ENCODE measurements around the gene USP13. TPM values are rescaled to one million over a fixed set of nuclear protein-coding genes. Genes with fewer than 3 reads are reported as not detected.

The USP13 gene
- total and polyA plus RNA-seq, 2 experiments from 2014 or later = 6.0 to 8.2 TPM

GRCh38 chr3:179811321-179812095 is 158.7 kb downstream of the USP13 start:
- in situ Hi-C loops (cut with MboI) = no loop called here
- Histone ChIP-seq H3K27me3 (replicated peaks; ENCODE audit: insufficient read depth) (no peaks in the 10 kb centered on the region), H3K4me1 (ENCODE audit: insufficient read depth) (peaks cover 17% of the 10 kb centered on the region; the same call in 1 of the 2 replicates), H4K20me1 (ENCODE audit: insufficient read depth) (no peaks in the 10 kb centered on the region), H3K4me2 (ENCODE audit: unreplicated experiment) (peak overlapping the region; percentile 68), H3K9me2 (ENCODE audit: insufficient read depth) (no peaks in the 10 kb centered on the region), H3K9me3 (ENCODE audit: low read depth) (no peaks in the 10 kb centered on the region), H3K27ac (peak overlapping the region; percentile 95), H3K79me2 (ENCODE audit: insufficient read depth) (no peaks in the 10 kb centered on the region), H3F3A (ENCODE audit: insufficient read depth) (peaks cover 21% of the 10 kb centered on the region), H2AFZ (peak overlapping the region; percentile 88), H3K36me3 (ENCODE audit: low read depth) (no peaks in the 10 kb centered on the region), H3K4me3 (peak overlapping the region; percentile 55), H3K9ac (peak overlapping the region; percentile 79)
- TF ChIP-seq EZH2 (IDR thresholded peaks at IDR 0.05; ENCODE audit: insufficient read depth, poor library complexity, severe bottlenecking) (no peak), EZH2phosphoT487 (IDR thresholded peaks at IDR 0.05; ENCODE audit: insufficient read depth, low read depth) (no peak)
- peak; percentile 90 for DNase-seq
- 10 to 14% methylated on average over 9 of the region's 9 CpGs for WGBS, 2 experiments (ENCODE audit: low coverage in 1 of 2, low lambda C conversion rate in 2 of 2, missing lambda C conversion rate in 2 of 2)

- H3K27me3 ChIP-seq (replicated peaks; ENCODE audit: insufficient read depth) = no peaks in the 10 kb centered on the region
- H3K9me2 ChIP-seq (ENCODE audit: insufficient read depth) = no peaks in the 10 kb centered on the region
- no peak for DNase-seq
- peak overlapping the region; percentile 55 for H3K4me3 ChIP-seq
- H3K36me3 ChIP-seq (ENCODE audit: low read depth) = no peaks in the 10 kb centered on the region
- peaks cover 17% of the 10 kb centered on the region; the same call in 1 of the 2 replicates for H3K4me1 ChIP-seq (ENCODE audit: insufficient read depth)
- no peaks in the 10 kb centered on the region for H3K9me3 ChIP-seq (ENCODE audit: low read depth)
- peak overlapping the region; percentile 88 for H2AFZ ChIP-seq
- H3F3A ChIP-seq (ENCODE audit: insufficient read depth) = peaks cover 21% of the 10 kb centered on the region
- H3K79me2 ChIP-seq (ENCODE audit: insufficient read depth) = no peaks in the 10 kb centered on the region
- in situ Hi-C loops (cut with MboI) = no loop called here
- WGBS, 2 experiments (ENCODE audit: low coverage in 1 of 2, low lambda C conversion rate in 2 of 2, missing lambda C conversion rate in 2 of 2) = 77 to 85% methylated on average over 3 of the region's 3 CpGs
- H3K4me2 ChIP-seq (ENCODE audit: unreplicated experiment) = peak overlapping the region; percentile 68
- H3K27ac ChIP-seq = peak overlapping the region; percentile 95
- H4K20me1 ChIP-seq (ENCODE audit: insufficient read depth) = no peaks in the 10 kb centered on the region
- TF ChIP-seq EZH2 (IDR thresholded peaks at IDR 0.05; ENCODE audit: insufficient read depth, poor library complexity, severe bottlenecking) (no peak), EZH2phosphoT487 (IDR thresholded peaks at IDR 0.05; ENCODE audit: insufficient read depth, low read depth) (no peak)
- H3K9ac ChIP-seq = peak overlapping the region; percentile 79
Observed at GRCh38 chr3:179812096-179812382, 159.2 kb downstream of the USP13 start.

GRCh38 chr3:179819379-179819778 is 166.5 kb downstream of the USP13 start:
- H2AFZ ChIP-seq = no peak overlapping the region
- H3K36me3 ChIP-seq (ENCODE audit: low read depth) = no peaks in the 10 kb centered on the region
- no peaks in the 10 kb centered on the region for H3K9me3 ChIP-seq (ENCODE audit: low read depth)
- no peak overlapping the region for H3K4me3 ChIP-seq
- no peak overlapping the region for H3K9ac ChIP-seq
- TF ChIP-seq EZH2 (IDR thresholded peaks at IDR 0.05; ENCODE audit: insufficient read depth, poor library complexity, severe bottlenecking) (no peak), EZH2phosphoT487 (IDR thresholded peaks at IDR 0.05; ENCODE audit: insufficient read depth, low read depth) (no peak)
- H3K27ac ChIP-seq = no peak overlapping the region
- H3K4me2 ChIP-seq (ENCODE audit: unreplicated experiment) = no peak overlapping the region
- 20 to 23% methylated on average over 3 of the region's 3 CpGs for WGBS, 2 experiments (ENCODE audit: low coverage in 1 of 2, low lambda C conversion rate in 2 of 2, missing lambda C conversion rate in 2 of 2)
- no peak for DNase-seq
- H3K79me2 ChIP-seq (ENCODE audit: insufficient read depth) = no peaks in the 10 kb centered on the region
- H3K4me1 ChIP-seq (ENCODE audit: insufficient read depth) = no peaks in the 10 kb centered on the region
- H3K27me3 ChIP-seq (replicated peaks; ENCODE audit: insufficient read depth) = peaks cover 17% of the 10 kb centered on the region; the same call in 1 of the 2 replicates
- in situ Hi-C loops (cut with MboI) = no loop called here
- no peaks in the 10 kb centered on the region for H4K20me1 ChIP-seq (ENCODE audit: insufficient read depth)
- no peaks in the 10 kb centered on the region for H3K9me2 ChIP-seq (ENCODE audit: insufficient read depth)
- no peaks in the 10 kb centered on the region for H3F3A ChIP-seq (ENCODE audit: insufficient read depth)

- Histone ChIP-seq H3K9ac (no peak overlapping the region), H3K4me1 (ENCODE audit: insufficient read depth) (no peaks in the 10 kb centered on the region), H4K20me1 (ENCODE audit: insufficient read depth) (no peaks in the 10 kb centered on the region), H3K79me2 (ENCODE audit: insufficient read depth) (no peaks in the 10 kb centered on the region), H3K4me2 (ENCODE audit: unreplicated experiment) (no peak overlapping the region), H3K9me2 (ENCODE audit: insufficient read depth) (no peaks in the 10 kb centered on the region), H3K27ac (no peak overlapping the region), H3K4me3 (no peak overlapping the region), H2AFZ (no peak overlapping the region), H3K36me3 (ENCODE audit: low read depth) (no peaks in the 10 kb centered on the region), H3K9me3 (ENCODE audit: low read depth) (no peaks in the 10 kb centered on the region), H3K27me3 (replicated peaks; ENCODE audit: insufficient read depth) (peaks cover 29% of the 10 kb centered on the region; the same call in 1 of the 2 replicates), H3F3A (ENCODE audit: insufficient read depth) (no peaks in the 10 kb centered on the region)
- DNase-seq = no peak
- WGBS, 2 experiments (ENCODE audit: low coverage in 1 of 2, low lambda C conversion rate in 2 of 2, missing lambda C conversion rate in 2 of 2) = 45 to 49% methylated on average over 3 of the region's 3 CpGs
- in situ Hi-C loops (cut with MboI) = no loop called here
- TF ChIP-seq EZH2phosphoT487 (IDR thresholded peaks at IDR 0.05; ENCODE audit: insufficient read depth, low read depth) = no peak
- no peak for TF ChIP-seq EZH2 (IDR thresholded peaks at IDR 0.05; ENCODE audit: insufficient read depth, poor library complexity, severe bottlenecking)
Observed at GRCh38 chr3:179822296-179822695, 169.5 kb downstream of the USP13 start.

Data from GM23248 (cell line).